GM12878 (cell line): ENCODE data around the gene TTLL6. TPM values are rescaled to one million over a fixed set of nuclear protein-coding genes. Genes with fewer than 3 reads are reported as not detected.

Experiments
- ATAC-seq: fragments of 200-7000 bp; cut with Tn5 transposase; 3 replicates; pipeline ENCODE4 v1.9.1; 2020; ENCODE audit warnings: mild to moderate bottlenecking, moderate library complexity
- BruUV-seq: library from RNA; stranded (reverse); fragments of 400-500 nt; replicated peaks from 2 replicates; lab custom pipeline; 2021; lab: Mats Ljungman, UMichigan
- CTCF ChIA-PET: fragments of 300-600 bp; sonication (Branson Sonifier 250); formaldehyde crosslinking; extraction: SDS; loops from one replicate; lab custom pipeline; 2021; ENCODE audit warnings: inconsistent platforms; lab: Yijun Ruan, JAX
- POLR2A ChIA-PET: fragments of 350-600 bp; formaldehyde crosslinking; extraction: SDS; loops from one replicate; lab custom pipeline; 2021; ENCODE audit warnings: inconsistent platforms; lab: Charles Lee
- RAD21 ChIA-PET: fragments of 300-600 bp; sonication (Branson Sonifier 250); formaldehyde crosslinking; loops from one replicate; lab custom pipeline; 2023; ENCODE audit warnings: antibody characterized with exemption; ENCODE audit not compliant: unreplicated experiment; lab: Charles Lee
- SMC1A ChIA-PET: fragments of 300-600 bp; sonication (Branson Sonifier 250); formaldehyde crosslinking; loops from one replicate; lab custom pipeline; 2023; ENCODE audit not compliant: unreplicated experiment, uncharacterized antibody; lab: Charles Lee
- DNase-seq: peaks from one replicate; pipeline ENCODE4 v3.0.0-alpha.2; 2011; ENCODE audit warnings: low read depth, low spot score
- FAIRE-seq: peaks from 3 replicates; lab custom pipeline; 2011; peaks lifted over from hg19 to GRCh38; lab: Jason Lieb, UNC
- H2AFZ ChIP-seq: 2 replicates; pipeline ENCODE4 v1.6.0; 2011; ENCODE audit warnings: low read depth, low read length, control low read depth; ENCODE audit not compliant: control insufficient read depth
- H3K27ac ChIP-seq: 2 replicates; pipeline ENCODE4 v1.5.1; 2011; ENCODE audit warnings: control low read depth; ENCODE audit not compliant: control insufficient read depth, insufficient read depth
- H3K27me3 ChIP-seq, 2 experiments: replicated peaks in 1 of 2; 2 replicates each; pipeline versions ENCODE4 v1.6.0 to v1.6.1; 2011; ENCODE audit warnings: low read length in 1 of 2; ENCODE audit not compliant: control insufficient read depth in 2 of 2, insufficient read depth in 2 of 2
- H3K36me3 ChIP-seq, 2 experiments: 2 replicates each; pipeline ENCODE4 v1.5.1; 2011; ENCODE audit warnings: low read length in 1 of 2; ENCODE audit not compliant: control insufficient read depth in 2 of 2, insufficient read depth in 2 of 2
- H3K4me1 ChIP-seq: 2 replicates; pipeline ENCODE4 v1.6.1; 2011; ENCODE audit warnings: mild to moderate bottlenecking, low read length, moderate library complexity, mixed read lengths; ENCODE audit not compliant: control insufficient read depth, insufficient read depth
- H3K4me2 ChIP-seq: 2 replicates; pipeline ENCODE4 v1.6.0; 2011; ENCODE audit warnings: control low read depth; ENCODE audit not compliant: control insufficient read depth, insufficient read depth
- H3K4me3 ChIP-seq: fragments of 200-600 bp; sonication (generic); 2 replicates; pipeline ENCODE4 v1.5.1; 2016
- H3K79me2 ChIP-seq: 2 replicates; pipeline ENCODE4 v1.6.0; 2011; ENCODE audit warnings: low read length; ENCODE audit not compliant: control insufficient read depth, insufficient read depth
- H3K9ac ChIP-seq: 2 replicates; pipeline ENCODE4 v1.8.0; 2011; ENCODE audit warnings: low read length, control low read depth, mixed read lengths; ENCODE audit not compliant: control insufficient read depth, insufficient read depth
- H3K9me3 ChIP-seq: replicated peaks from 3 replicates; pipeline ENCODE4 v1.5.1; 2011; ENCODE audit warnings: mild to moderate bottlenecking, low read length; ENCODE audit not compliant: control insufficient read depth, insufficient read depth
- H4K20me1 ChIP-seq: 2 replicates; pipeline ENCODE4 v1.6.0; 2011; ENCODE audit not compliant: control insufficient read depth, insufficient read depth
- ASH2L ChIP-seq: fragments of 300-600, 200-600 bp; sonication (generic); IDR thresholded peaks from 2 replicates; pipeline ENCODE4 v1.6.1; 2017; ENCODE audit warnings: low read depth, mild to moderate bottlenecking, borderline replicate concordance
- E2F4 ChIP-seq: IDR thresholded peaks from 2 replicates; pipeline ENCODE4 v1.6.1; 2012; ENCODE audit warnings: low read depth, low read length, improper control_type of control experiment
- PML ChIP-seq: IDR thresholded peaks from 2 replicates; pipeline ENCODE4 v1.6.1; 2012; ENCODE audit warnings: low read length, inconsistent platforms
- SIN3A ChIP-seq: IDR thresholded peaks from 2 replicates; pipeline ENCODE4 v1.6.1; 2012; ENCODE audit warnings: low read depth, low read length, improper control_type of control experiment
- SREBF1 ChIP-seq: IDR thresholded peaks from 2 replicates; pipeline ENCODE4 v1.6.1; 2012; ENCODE audit warnings: mild to moderate bottlenecking, low read length
- ZBTB4 ChIP-seq: fragments of 450-650 bp; formaldehyde crosslinking; IDR thresholded peaks from 2 replicates; pipeline ENCODE4 v1.4.0; 2022; ENCODE audit warnings: mild to moderate bottlenecking, moderate library complexity
- ZNF274 ChIP-seq: IDR thresholded peaks from one replicate; pipeline ENCODE4 v1.8.0; 2011; ENCODE audit not compliant: insufficient read length, insufficient read depth
- WGBS: methylation state at CpG from one replicate; pipeline ENCODE4 v1.1.6; 2016; ENCODE audit warnings: low lambda C conversion rate; ENCODE audit not compliant: insufficient replicate concordance, insufficient coverage; ENCODE audit errors: missing lambda C conversion rate; 5-methylcytosine and 5-hydroxymethylcytosine counted together
- in situ Hi-C: fragments of 300-500 bp; cut with MboI; formaldehyde crosslinking; loops from 9 replicates; pipeline ENCODE4 v1.14.3; 2018; ENCODE audit warnings: mixed read lengths
- intact Hi-C: fragments of 100-400 bp; cut with micrococcal nuclease; formaldehyde crosslinking; loops from one replicate; pipeline ENCODE4 v1.14.2; 2022; ENCODE audit not compliant: unreplicated experiment
- polyA plus RNA-seq, 11 experiments: library from polyadenylated mRNA; depleted of rRNA in 4 of 11; unstranded in 6 of 11; stranded (reverse) in 5 of 11; fragments of >200 nt; fragmentation: Nextera tagmentation in 4 of 11; fragmentation: Illumina TruSeq in 1 of 11; extraction: Ambion mirVana in 4 of 11; extraction: Trizol in 1 of 11; gene quantifications; 1 replicate in 1 of 11; 2 replicates in 10 of 11; pipeline versions ENCODE4 v1.2.1 to v1.2.3, GENCODE V29; 2011 to 2016; ENCODE audit warnings: inconsistent platforms in 2 of 11, missing spikeins in 2 of 11, low read depth in 1 of 11
- total RNA-seq, 4 experiments: library from RNA; depleted of rRNA in 3 of 4; stranded (reverse); fragments of >200 nt in 3 of 4; fragmentation: Illumina TruSeq in 1 of 4; extraction: Trizol in 1 of 4; gene quantifications; 2 replicates each; pipeline versions ENCODE4 v1.2.1 to v1.2.3, GENCODE V29; 2013 to 2021

TTLL6 gene
- total and polyA plus RNA-seq, 10 of the 15 experiments (the other 5 are each of a cell fraction or from before 2014, with no cell fraction given), result 0.06 to 0.36 (median 0.13) TPM; not detected in 4

- POLR2A ChIA-PET, result interaction anchor here (0.8 kb wide), 1 partner anchor 96 kb away, joined by 5 read pairs; no protein-coding TSS in a partner anchor
- intact Hi-C loops (no loop called here), in situ Hi-C loops (no loop called here)
- peaks cover 30 to 55% of the 10 kb centered on the region in 2 experiments for H3K27me3 ChIP-seq
- H3K9ac ChIP-seq, result no peak overlapping the region
- FAIRE-seq (no peak), ATAC-seq (no peak), DNase-seq (no peak)
- CTCF ChIA-PET, result interaction anchor here (0.9 to 1.8 kb wide), 4 partner anchors 27 to 72 kb away, joined by 3 to 7 read pairs (median 4); no protein-coding TSS in a partner anchor
- no peaks in the 10 kb centered on the region for H3K36me3 ChIP-seq
- no peaks in the 10 kb centered on the region for H3K79me2 ChIP-seq
- no peak overlapping the region for H3K27ac ChIP-seq
- H2AFZ ChIP-seq, result no peak overlapping the region
- H3K4me2 ChIP-seq, result no peak overlapping the region
- H3K9me3 ChIP-seq, result no peaks in the 10 kb centered on the region; the same call in 2 of the 3 replicates
- WGBS, result 4% methylated on average over 3 of the region's 3 CpGs
- no peak overlapping the region for H3K4me3 ChIP-seq
- no peaks in the 10 kb centered on the region for H3K4me1 ChIP-seq
- BruUV-seq, result no TSS peak
- H4K20me1 ChIP-seq, result peaks cover 2% of the 10 kb centered on the region; the same call in 1 of the 2 replicates
- no peak for TF ChIP-seq E2F4
- SMC1A ChIA-PET, result interaction anchor here (1.1 to 1.2 kb wide), 4 partner anchors 27 to 128 kb away, joined by 3 to 5 read pairs (median 4); no protein-coding TSS in a partner anchor
- RAD21 ChIA-PET, result interaction anchor here (1.2 kb wide), 1 partner anchor 128 kb away, joined by 3 read pairs; no protein-coding TSS in a partner anchor
Measured at GRCh38 chr17:48751172-48751571, 65.9 kb downstream of the TTLL6 start.

- H3K4me2 ChIP-seq, result no peak overlapping the region
- ATAC-seq (no peak), DNase-seq (no peak), FAIRE-seq (no peak)
- H3K9me3 ChIP-seq, result no peaks in the 10 kb centered on the region; the same call in 2 of the 3 replicates
- ChIA-PET RAD21 (no interaction called here), POLR2A (no interaction called here), SMC1A (interaction anchor here (1.1 kb wide), 1 partner anchor 26 kb away, joined by 5 read pairs; no protein-coding TSS in a partner anchor), CTCF (interaction anchor here (0.6 to 1.8 kb wide), 5 partner anchors 12 to 280 kb away, joined by 3 to 7 read pairs (median 3); no protein-coding TSS in a partner anchor)
- H3K79me2 ChIP-seq, result no peaks in the 10 kb centered on the region
- H2AFZ ChIP-seq, result no peak overlapping the region
- peaks cover 32 to 64% of the 10 kb centered on the region in 2 experiments for H3K27me3 ChIP-seq
- H3K9ac ChIP-seq, result no peak overlapping the region
- intact Hi-C loops (no loop called here), in situ Hi-C loops (no loop called here)
- H3K4me3 ChIP-seq, result no peak overlapping the region
- peaks cover 2% of the 10 kb centered on the region; the same call in 1 of the 2 replicates for H4K20me1 ChIP-seq
- BruUV-seq, result no TSS peak
- WGBS, result 20% methylated on average over 32 of the region's 32 CpGs
- H3K36me3 ChIP-seq, result no peaks in the 10 kb centered on the region
- H3K4me1 ChIP-seq, result no peaks in the 10 kb centered on the region
- H3K27ac ChIP-seq, result no peak overlapping the region
- TF ChIP-seq ASH2L, result no peak
- no peak for TF ChIP-seq ZBTB4 (CRISPR knock-in tag)
- no peak for TF ChIP-seq SREBF1
- TF ChIP-seq ZNF274, result no peak
- no peak for TF ChIP-seq SIN3A
- TF ChIP-seq PML, result no peak
Measured at GRCh38 chr17:48749621-48750553, 67.1 kb downstream of the TTLL6 start.
